Activated CD4-positive, alpha-beta T cell treated with anti-CD3 and anti-CD28 coated beads, Interleukin-2, amount 50 U/mL, for 48 hours (primary cell): ENCODE data around the gene SLC9A3.

Experiments
- DNase-seq, 2 experiments: peaks; one replicate each; pipeline ENCODE4 v3.0.0-alpha.2; 2020

Gene SLC9A3

GRCh38 chr5:504326-505154 lies 19.7 kb downstream of the SLC9A3 start:
- no peak for DNase-seq

- no peak for DNase-seq
These were observed 21.7 kb downstream of the SLC9A3 start for GRCh38 chr5:502325-503079.

GRCh38 chr5:501831-502184 lies 22.4 kb downstream of the SLC9A3 start:
- DNase-seq, result no peak

GRCh38 chr5:501105-501830 lies 23.0 kb downstream of the SLC9A3 start:
- DNase-seq, result no peak

GRCh38 chr5:500491-500890 lies 23.8 kb downstream of the SLC9A3 start:
- no peak for DNase-seq

- DNase-seq, result no peak
These were observed 24.7 kb downstream of the SLC9A3 start for GRCh38 chr5:499233-500209.

- DNase-seq, result no peak
These were observed 26.3 kb downstream of the SLC9A3 start for GRCh38 chr5:497871-498509.

- DNase-seq, result no peak
These were observed 27.1 kb downstream of the SLC9A3 start for GRCh38 chr5:497090-497700.

GRCh38 chr5:496028-496427 lies 28.2 kb downstream of the SLC9A3 start:
- no peak for DNase-seq

GRCh38 chr5:494667-495255 lies 29.5 kb downstream of the SLC9A3 start:
- no peak for DNase-seq

GRCh38 chr5:493758-494157 lies 30.5 kb downstream of the SLC9A3 start:
- DNase-seq, result no peak

- DNase-seq, result no peak
These were observed 31.0 kb downstream of the SLC9A3 start for GRCh38 chr5:493119-493701.

GRCh38 chr5:492314-492893 lies 31.8 kb downstream of the SLC9A3 start:
- DNase-seq, result no peak

GRCh38 chr5:491856-492155 lies 32.4 kb downstream of the SLC9A3 start:
- no peak for DNase-seq

- no peak for DNase-seq
These were observed 33.0 kb downstream of the SLC9A3 start for GRCh38 chr5:491119-491855.

GRCh38 chr5:490116-491106 lies 33.8 kb downstream of the SLC9A3 start:
- no peak for DNase-seq

GRCh38 chr5:489689-490080 lies 34.6 kb downstream of the SLC9A3 start:
- no peak for DNase-seq
